Middle frontal gyrus (tissue), 1 donor: Measurements from ENCODE around the gene NIPA2.

Experiments used
- DNase-seq: peaks from one replicate; pipeline ENCODE4 v3.0.0-alpha.2; 2015; ENCODE audit warnings: low spot score; ENCODE audit errors: extremely low spot score

Gene NIPA2

GRCh38 chr15:22831473-22831872 is 7.0 kb upstream of the NIPA2 start:
- DNase-seq = no peak

- no peak for DNase-seq
These were observed 705 bp downstream of the NIPA2 start for GRCh38 chr15:22839046-22839695.

GRCh38 chr15:22844421-22845288 is 6.2 kb downstream of the NIPA2 start:
- DNase-seq = no peak

GRCh38 chr15:22845289-22845900 is 6.9 kb downstream of the NIPA2 start:
- no peak for DNase-seq

- no peak for DNase-seq
These were observed 7.6 kb downstream of the NIPA2 start for GRCh38 chr15:22846073-22846472.

GRCh38 chr15:22850055-22850454 is 11.6 kb downstream of the NIPA2 start:
- DNase-seq = no peak

- no peak for DNase-seq
These were observed 13.0 kb downstream of the NIPA2 start for GRCh38 chr15:22851513-22851912.

- no peak for DNase-seq
These were observed 17.3 kb downstream of the NIPA2 start for GRCh38 chr15:22855791-22856190.

GRCh38 chr15:22856659-22857058 is 18.2 kb downstream of the NIPA2 start:
- no peak for DNase-seq

- DNase-seq = no peak
These were observed 22.7 kb downstream of the NIPA2 start for GRCh38 chr15:22861161-22861560.

GRCh38 chr15:22863356-22863755 is 24.9 kb downstream of the NIPA2 start:
- no peak for DNase-seq

- no peak for DNase-seq
These were observed 27.6 kb downstream of the NIPA2 start for GRCh38 chr15:22866079-22866478.

GRCh38 chr15:22867886-22868285 is 29.4 kb downstream of the NIPA2 start:
- DNase-seq = no peak

- DNase-seq = no peak
These were observed 30.0 kb downstream of the NIPA2 start for GRCh38 chr15:22868495-22868894.

GRCh38 chr15:22868928-22869327 is 30.5 kb downstream of the NIPA2 start:
- no peak for DNase-seq

- no peak for DNase-seq
These were observed 31.4 kb downstream of the NIPA2 start for GRCh38 chr15:22869856-22870255.

GRCh38 chr15:22870865-22871264 is 32.4 kb downstream of the NIPA2 start:
- DNase-seq = no peak

- no peak for DNase-seq
These were observed 33.1 kb downstream of the NIPA2 start for GRCh38 chr15:22871481-22872086.

GRCh38 chr15:22872936-22873701 is 34.7 kb downstream of the NIPA2 start:
- no peak for DNase-seq

- DNase-seq = no peak
These were observed 35.4 kb downstream of the NIPA2 start for GRCh38 chr15:22873841-22874240.

GRCh38 chr15:22874256-22874655 is 35.8 kb downstream of the NIPA2 start:
- no peak for DNase-seq
